Measurements from ENCODE around the gene NACC1.

GRCh38 chr19:13165162-13165997 lies 47.3 kb downstream of the NACC1 start:
- TF ChIP-seq CTCF (IDR thresholded peaks at IDR 0.05): no peak
- TF ChIP-seq EZH2phosphoT487 (IDR thresholded peaks at IDR 0.05): no peak
- TF ChIP-seq EZH2 (IDR thresholded peaks at IDR 0.05): no peak

Measured in neural progenitor cell (in vitro differentiated cells).